GM23338 (cell line): Measurements from ENCODE around the gene ASXL2. TPM values are rescaled to one million over a fixed set of nuclear protein-coding genes. Genes with fewer than 3 reads are reported as not detected.

ENCODE experiments used
- ATAC-seq: fragments of 200-7000 bp; cut with Tn5 transposase; 3 replicates; pipeline ENCODE4 v1.9.1; 2020
- DNase-seq: peaks from one replicate; pipeline ENCODE4 v3.0.0-alpha.2; 2015; ENCODE audit warnings: low spot score
- H2AFZ ChIP-seq: fragments of 200-600 bp; sonication (generic); 2 replicates; pipeline ENCODE4 v1.8.0; 2016; ENCODE audit warnings: antibody characterized with exemption, mild to moderate bottlenecking, moderate library complexity
- H3F3A ChIP-seq: fragments of 200-600 bp; sonication (generic); replicated peaks from 2 replicates; pipeline ENCODE4 v1.8.0; 2017; ENCODE audit warnings: antibody characterized with exemption, mixed run types, low read depth
- H3K27ac ChIP-seq: fragments of 200-600 bp; sonication (generic); 2 replicates; pipeline ENCODE4 v1.6.1; 2016; ENCODE audit warnings: low read depth
- H3K27me3 ChIP-seq: fragments of 200-600 bp; sonication (generic); 2 replicates; pipeline ENCODE4 v1.8.0; 2016; ENCODE audit warnings: mild to moderate bottlenecking, mixed run types, moderate library complexity; ENCODE audit not compliant: insufficient read depth
- H3K36me3 ChIP-seq: fragments of 200-600 bp; sonication (generic); 2 replicates; pipeline ENCODE4 v1.8.0; 2016; ENCODE audit warnings: mild to moderate bottlenecking; ENCODE audit not compliant: insufficient read depth
- H3K4me1 ChIP-seq: fragments of 200-600 bp; sonication (generic); 2 replicates; pipeline ENCODE4 v1.8.0; 2016; ENCODE audit warnings: mild to moderate bottlenecking, moderate library complexity; ENCODE audit not compliant: insufficient read depth
- H3K4me2 ChIP-seq: fragments of 200-600 bp; sonication (generic); 2 replicates; pipeline ENCODE4 v1.7.1; 2017; ENCODE audit warnings: mixed run types
- H3K4me3 ChIP-seq: fragments of 200-600 bp; sonication (generic); 2 replicates; pipeline ENCODE4 v1.6.1; 2016; ENCODE audit warnings: mixed run types
- H3K79me2 ChIP-seq: fragments of 200-600 bp; sonication (generic); replicated peaks from 2 replicates; pipeline ENCODE4 v1.8.0; 2017; ENCODE audit warnings: mild to moderate bottlenecking; ENCODE audit not compliant: insufficient read depth
- H3K9me2 ChIP-seq: fragments of 200-600 bp; sonication (generic); 2 replicates; pipeline ENCODE4 v1.8.0; 2017; ENCODE audit not compliant: insufficient read depth
- H4K20me1 ChIP-seq: fragments of 200-600 bp; sonication (generic); replicated peaks from 2 replicates; pipeline ENCODE4 v1.8.0; 2017; ENCODE audit warnings: mild to moderate bottlenecking; ENCODE audit not compliant: insufficient read depth
- H3K27ac Mint-ChIP-seq: 2 replicates; pipeline ENCODE4 v1.8.0; 2020; ENCODE audit warnings: inconsistent platforms, mild to moderate bottlenecking, moderate library complexity, mixed read lengths
- H3K27me3 Mint-ChIP-seq: 3 replicates; pipeline ENCODE4 v1.8.0; 2022; ENCODE audit warnings: low read depth, mild to moderate bottlenecking, moderate library complexity, mixed read lengths, inconsistent platforms; ENCODE audit not compliant: insufficient read depth, poor library complexity
- H3K36me3 Mint-ChIP-seq: 3 replicates; pipeline ENCODE4 v1.8.0; 2021; ENCODE audit warnings: low read depth, mild to moderate bottlenecking, inconsistent platforms, moderate library complexity, mixed read lengths
- H3K4me1 Mint-ChIP-seq: 3 replicates; pipeline ENCODE4 v1.8.0; 2020; ENCODE audit warnings: mild to moderate bottlenecking, inconsistent platforms, mixed read lengths
- H3K4me3 Mint-ChIP-seq: 3 replicates; pipeline ENCODE4 v1.8.0; 2021; ENCODE audit warnings: moderate library complexity, mild to moderate bottlenecking, inconsistent platforms, mixed read lengths
- H3K9me3 Mint-ChIP-seq: 3 replicates; pipeline ENCODE4 v1.8.0; 2020; ENCODE audit warnings: moderate library complexity, mild to moderate bottlenecking, inconsistent platforms, mixed read lengths
- CREB1 ChIP-seq: fragments of 250-450 bp; sonication (Bioruptor Pico); IDR thresholded peaks from 2 replicates; pipeline ENCODE4 v1.5.0; 2020; ENCODE audit warnings: low read depth, mild to moderate bottlenecking, moderate library complexity
- CTCF ChIP-seq, 2 experiments: fragments of 200-600 bp in 1 of 2; sonication (generic) in 1 of 2; conservative IDR thresholded peaks; 2 replicates each; pipeline versions ENCODE4 v1.5.1 to v1.6.1; 2016 to 2017; ENCODE audit warnings: antibody characterized with exemption in 2 of 2, low read depth in 2 of 2, mild to moderate bottlenecking in 2 of 2, moderate library complexity in 1 of 2
- EZH2 ChIP-seq: fragments of 200-600 bp; sonication (generic); IDR thresholded peaks from one replicate; pipeline ENCODE4 v1.8.0; 2017; ENCODE audit warnings: antibody characterized with exemption, mild to moderate bottlenecking, low read depth; ENCODE audit not compliant: unreplicated experiment
- JUNB ChIP-seq: IDR thresholded peaks from one replicate; pipeline ENCODE4 v1.6.1; 2016; ENCODE audit warnings: antibody characterized with exemption; ENCODE audit not compliant: unreplicated experiment
- POLR2AphosphoS5 ChIP-seq: IDR thresholded peaks from 2 replicates; pipeline ENCODE4 v1.6.1; 2016; ENCODE audit warnings: antibody characterized with exemption, low read depth
- REST ChIP-seq: IDR thresholded peaks from one replicate; pipeline ENCODE4 v1.6.1; 2018; ENCODE audit warnings: antibody characterized with exemption; ENCODE audit not compliant: unreplicated experiment
- ZNF331 ChIP-seq: fragments of 250-450 bp; sonication (Bioruptor Pico); IDR thresholded peaks from 2 replicates; pipeline ENCODE4 v1.5.0; 2020; ENCODE audit warnings: low read depth, mild to moderate bottlenecking, moderate library complexity
- polyA plus RNA-seq: library from polyadenylated mRNA; unstranded; fragments of >200 nt; fragmentation: Nextera tagmentation; extraction: Ambion mirVana; gene quantifications from 2 replicates; pipeline ENCODE4 v1.2.1, GENCODE V29; 2016
- total RNA-seq: library from RNA; depleted of rRNA; stranded (reverse); fragments of >200 nt; shearing (Covaris generic); gene quantifications from 2 replicates; pipeline ENCODE4 v1.2.3, GENCODE V29; 2014

ASXL2 gene
- total and polyA plus RNA-seq, 2 experiments from 2014 or later, result 7.0 to 21.8 TPM

GRCh38 chr2:25757906-25758305, 120.4 kb downstream of the ASXL2 start (continued):
- TF ChIP-seq CTCF (conservative IDR thresholded peaks at IDR 0.05; ENCODE audit: low read depth in 2 of 2) (no peak), JUNB (no peak), POLR2AphosphoS5 (no peak), EZH2 (no peak), REST (no peak)

GRCh38 chr2:25756536-25756935, 121.8 kb downstream of the ASXL2 start:
- DNase-seq (no peak), ATAC-seq (no peak)
- Histone ChIP-seq H2AFZ (no peak overlapping the region), H3K4me3 (no peak overlapping the region), H3K4me2 (no peak overlapping the region), H3F3A (no peaks in the 10 kb centered on the region), H3K27me3 (no peaks in the 10 kb centered on the region), H4K20me1 (no peaks in the 10 kb centered on the region), H3K4me1 (no peaks in the 10 kb centered on the region), H3K36me3 (peaks cover 25% of the 10 kb centered on the region), H3K27ac (no peak overlapping the region), H3K9me2 (no peaks in the 10 kb centered on the region), H3K79me2 (no peaks in the 10 kb centered on the region)
- Mint-ChIP-seq H3K4me3 (no peak overlapping the region), H3K27me3 (peaks cover 2% of the 10 kb centered on the region), H3K27ac (no peak overlapping the region), H3K4me1 (no peaks in the 10 kb centered on the region), H3K9me3 (no peaks in the 10 kb centered on the region), H3K36me3 (peaks cover 42% of the 10 kb centered on the region; the same call in 2 of the 3 replicates)
- TF ChIP-seq REST (no peak), CTCF (conservative IDR thresholded peaks at IDR 0.05; ENCODE audit: low read depth in 2 of 2) (no peak), ZNF331 (CRISPR knock-in tag) (no peak), POLR2AphosphoS5 (no peak), CREB1 (no peak)
